Measurements from ENCODE around the gene NDUFC2. TPM values are rescaled to one million over a fixed set of nuclear protein-coding genes. Genes with fewer than 3 reads are reported as not detected.

The NDUFC2 gene
- total and polyA plus RNA-seq, 2 experiments from 2014 or later = 123 to 689 TPM

- no peak for TF ChIP-seq CTCF (IDR thresholded peaks at IDR 0.05; ENCODE audit: low read depth, low read length)
- peaks cover 24% of the 10 kb centered on the region for H3K36me3 ChIP-seq
These were observed 30.7 kb upstream of the NDUFC2 start for GRCh38 chr11:78110351-78110750.

GRCh38 chr11:78109081-78110015, 29.7 kb upstream of the NDUFC2 start:
- peaks cover 24% of the 10 kb centered on the region for H3K36me3 ChIP-seq

More at GRCh38 chr11:78110351-78110750, 30.7 kb upstream of the NDUFC2 start:
- H3K27ac ChIP-seq = no peak overlapping the region
- H3K27me3 ChIP-seq = no peaks in the 10 kb centered on the region
- no peak for DNase-seq (ENCODE audit: low read depth in 1 of 2, low spot score in 1 of 2)
- no peaks in the 10 kb centered on the region for H3K9me3 ChIP-seq (ENCODE audit: low read depth)
- H3K4me3 ChIP-seq = no peak overlapping the region
- no peaks in the 10 kb centered on the region for H3K4me1 ChIP-seq (ENCODE audit: low read depth)

GRCh38 chr11:78100676-78101472, 21.2 kb upstream of the NDUFC2 start:
- H3K4me1 ChIP-seq (ENCODE audit: low read depth) = no peaks in the 10 kb centered on the region
- TF ChIP-seq CTCF (IDR thresholded peaks at IDR 0.05; ENCODE audit: low read depth, low read length) = no peak
- no peak for DNase-seq (ENCODE audit: low read depth in 1 of 2, low spot score in 1 of 2)
- H3K9me3 ChIP-seq (ENCODE audit: low read depth) = no peaks in the 10 kb centered on the region
- H3K36me3 ChIP-seq = peaks cover 10% of the 10 kb centered on the region
- H3K4me3 ChIP-seq = no peak overlapping the region
- no peaks in the 10 kb centered on the region for H3K27me3 ChIP-seq
- no peak overlapping the region for H3K27ac ChIP-seq

More at GRCh38 chr11:78109081-78110015, 29.7 kb upstream of the NDUFC2 start:
- H3K27ac ChIP-seq = no peak overlapping the region
- H3K9me3 ChIP-seq (ENCODE audit: low read depth) = no peaks in the 10 kb centered on the region
- H3K4me1 ChIP-seq (ENCODE audit: low read depth) = no peaks in the 10 kb centered on the region
- no peak for TF ChIP-seq CTCF (IDR thresholded peaks at IDR 0.05; ENCODE audit: low read depth, low read length)
- DNase-seq (ENCODE audit: low read depth in 1 of 2, low spot score in 1 of 2) = no peak
- H3K4me3 ChIP-seq = no peak overlapping the region
- no peaks in the 10 kb centered on the region for H3K27me3 ChIP-seq

- H3K9me3 ChIP-seq (ENCODE audit: low read depth) = no peaks in the 10 kb centered on the region
These were observed 20.6 kb upstream of the NDUFC2 start for GRCh38 chr11:78100261-78100660.

More at GRCh38 chr11:78100261-78100660, 20.6 kb upstream of the NDUFC2 start:
- no peak for TF ChIP-seq CTCF (IDR thresholded peaks at IDR 0.05; ENCODE audit: low read depth, low read length)
- no peaks in the 10 kb centered on the region for H3K4me1 ChIP-seq (ENCODE audit: low read depth)
- DNase-seq (ENCODE audit: low read depth in 1 of 2, low spot score in 1 of 2) = peak in 1 of 2 donors; percentile 40
- H3K27ac ChIP-seq = no peak overlapping the region
- no peak overlapping the region for H3K4me3 ChIP-seq
- peaks cover 10% of the 10 kb centered on the region for H3K36me3 ChIP-seq
- H3K27me3 ChIP-seq = no peaks in the 10 kb centered on the region

Measured in cardiac muscle cell (in vitro differentiated cells and primary cell).